Esophagus muscularis mucosa (tissue), 4 donors: ENCODE measurements around the gene BBS5. TPM values are rescaled to one million over a fixed set of nuclear protein-coding genes. Genes with fewer than 3 reads are reported as not detected.

Experiments
- DNase-seq: peaks from one replicate; pipeline ENCODE4 v3.0.0-alpha.2; 2017; ENCODE audit errors: extremely low spot score
- H3K27ac ChIP-seq, 4 donors: fragments of 200-600 bp; sonication (generic); replicated peaks in 1 of 4; 1 replicate in 3 of 4; 2 replicates in 1 of 4; pipeline ENCODE4 v1.5.1; 2016 to 2019; ENCODE audit warnings: mild to moderate bottlenecking in 1 of 4
- H3K27me3 ChIP-seq, 4 donors: fragments of 200-600 bp; sonication (generic); one replicate each; pipeline versions ENCODE4 v1.5.1 to v1.6.0; 2016 to 2019
- H3K36me3 ChIP-seq, 4 donors: fragments of 200-600 bp; sonication (generic); one replicate each; pipeline ENCODE4 v1.5.1; 2016 to 2019
- H3K4me1 ChIP-seq, 4 donors: fragments of 200-600 bp; sonication (generic); one replicate each; pipeline ENCODE4 v1.5.1; 2016 to 2019
- H3K4me3 ChIP-seq, 4 donors: fragments of 200-600 bp; sonication (generic); 1 replicate in 2 of 4; 2 replicates in 2 of 4; pipeline ENCODE4 v1.5.1; 2016 to 2019; ENCODE audit warnings: mild to moderate bottlenecking in 4 of 4, moderate library complexity in 1 of 4
- H3K9me3 ChIP-seq, 4 donors: fragments of 200-600 bp; sonication (generic); 1 replicate in 3 of 4; 2 replicates in 1 of 4; pipeline ENCODE4 v1.5.1; 2016 to 2019
- EP300 ChIP-seq: sonication (generic); formaldehyde crosslinking; IDR thresholded peaks from one replicate; pipeline ENCODE4 v1.6.1; 2017; ENCODE audit warnings: antibody characterized with exemption
- POLR2A ChIP-seq: fragments of 450-650 bp; IDR thresholded peaks from one replicate; pipeline ENCODE4 v1.6.1; 2017; ENCODE audit warnings: antibody characterized with exemption, moderate library complexity, mild to moderate bottlenecking, low read depth
- POLR2AphosphoS5 ChIP-seq, 2 donors: sonication (generic); formaldehyde crosslinking; IDR thresholded peaks; one replicate each; pipeline ENCODE4 v1.6.1; 2017; ENCODE audit warnings: antibody characterized with exemption in 2 of 2
- WGBS: methylation state at CpG from one replicate; pipeline ENCODE4 v1.1.5; 2018; 5-methylcytosine and 5-hydroxymethylcytosine counted together
- intact Hi-C: fragments of 100-400 bp; cut with DNase I; formaldehyde crosslinking; loops from one replicate; pipeline ENCODE4 v1.15.1; 2023
- total RNA-seq, 4 donors: library from RNA; depleted of rRNA; stranded (reverse); fragments of >200 nt; gene quantifications; one replicate each; pipeline versions ENCODE4 v1.1.0 to v1.2.1, GENCODE V29; 2016
- TF ChIP-seq, protein P1 (sequence below), 3 experiments: fragments of 200-600 bp in 2 of 3; fragments of 450-650 bp in 1 of 3; sonication (generic) in 2 of 3; IDR thresholded peaks; one replicate each; pipeline ENCODE4 v1.5.1; 2017 to 2019; ENCODE audit warnings: antibody characterized with exemption in 3 of 3, mild to moderate bottlenecking in 2 of 3, moderate library complexity in 1 of 3

The BBS5 gene
- total RNA-seq, 4 donors from 2014 or later, result 6.6 to 11.2 (median 7.9) TPM

DNA sequence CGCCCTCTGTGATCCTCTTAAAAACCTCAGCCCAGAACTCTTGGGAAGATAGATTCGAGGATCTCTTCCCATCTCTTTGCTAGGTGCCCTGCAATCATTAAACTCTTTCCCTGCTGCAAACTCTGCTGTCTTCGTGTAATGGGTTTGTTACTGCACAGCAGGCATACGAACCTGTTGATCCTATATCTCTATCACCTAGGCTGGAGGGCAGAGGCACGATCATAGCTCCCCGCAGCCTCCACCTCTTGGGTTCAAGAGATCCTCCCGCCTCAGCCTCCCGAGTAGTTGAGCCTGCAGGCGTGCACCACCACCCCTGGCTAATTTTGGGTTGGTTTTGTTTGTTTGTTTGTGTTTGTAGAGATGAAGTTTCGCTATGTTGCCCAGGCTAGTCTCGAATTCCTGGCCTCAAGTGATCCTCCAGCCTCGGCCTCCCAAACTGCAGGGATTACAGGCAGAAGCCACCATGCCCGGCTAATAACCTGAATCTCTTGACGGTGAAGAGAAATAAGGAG is 493 bp upstream of the BBS5 start:
- peak overlapping the region; percentile 78 to 85 (median 81) for H3K27ac ChIP-seq
- H3K4me3 ChIP-seq, result peak overlapping the region; percentile 67 to 81 (median 74)
- WGBS, result 68% methylated on average over 13 of the region's 14 CpGs
- no peak for TF ChIP-seq POLR2AphosphoS5 (IDR thresholded peaks at IDR 0.05)
- TF ChIP-seq POLR2A, result no peak
- peaks cover 0 to 29% (median 16%) of the 10 kb centered on the region in 4 donors for H3K4me1 ChIP-seq
- no peak for DNase-seq
- intact Hi-C loops, result no loop called here
- H3K27me3 ChIP-seq, result no peaks in the 10 kb centered on the region
- H3K9me3 ChIP-seq, result no peaks in the 10 kb centered on the region
- H3K36me3 ChIP-seq, result peaks cover 0 to 19% (median 13%) of the 10 kb centered on the region in 4 donors

DNA sequence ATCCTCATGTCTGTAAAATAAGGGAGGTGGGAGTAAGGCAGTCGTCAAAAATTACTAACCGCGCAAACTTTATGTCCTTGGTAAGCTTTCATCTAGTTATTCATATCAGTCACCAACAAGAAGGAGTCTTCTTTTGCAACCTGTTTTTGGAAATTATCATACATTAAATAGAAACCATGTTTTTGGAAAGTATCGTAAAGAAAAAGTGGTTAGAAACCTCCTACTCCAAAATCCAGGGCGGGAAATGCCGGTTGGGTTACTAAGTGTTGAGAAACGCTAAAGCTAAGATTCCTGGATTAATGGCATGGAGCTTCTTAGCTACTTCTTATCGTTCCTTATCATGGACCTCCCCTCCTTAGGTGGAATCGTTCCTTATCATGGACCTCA is 778 bp downstream of the BBS5 start:
- TF ChIP-seq, protein P1, sequence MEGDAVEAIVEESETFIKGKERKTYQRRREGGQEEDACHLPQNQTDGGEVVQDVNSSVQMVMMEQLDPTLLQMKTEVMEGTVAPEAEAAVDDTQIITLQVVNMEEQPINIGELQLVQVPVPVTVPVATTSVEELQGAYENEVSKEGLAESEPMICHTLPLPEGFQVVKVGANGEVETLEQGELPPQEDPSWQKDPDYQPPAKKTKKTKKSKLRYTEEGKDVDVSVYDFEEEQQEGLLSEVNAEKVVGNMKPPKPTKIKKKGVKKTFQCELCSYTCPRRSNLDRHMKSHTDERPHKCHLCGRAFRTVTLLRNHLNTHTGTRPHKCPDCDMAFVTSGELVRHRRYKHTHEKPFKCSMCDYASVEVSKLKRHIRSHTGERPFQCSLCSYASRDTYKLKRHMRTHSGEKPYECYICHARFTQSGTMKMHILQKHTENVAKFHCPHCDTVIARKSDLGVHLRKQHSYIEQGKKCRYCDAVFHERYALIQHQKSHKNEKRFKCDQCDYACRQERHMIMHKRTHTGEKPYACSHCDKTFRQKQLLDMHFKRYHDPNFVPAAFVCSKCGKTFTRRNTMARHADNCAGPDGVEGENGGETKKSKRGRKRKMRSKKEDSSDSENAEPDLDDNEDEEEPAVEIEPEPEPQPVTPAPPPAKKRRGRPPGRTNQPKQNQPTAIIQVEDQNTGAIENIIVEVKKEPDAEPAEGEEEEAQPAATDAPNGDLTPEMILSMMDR (IDR thresholded peaks at IDR 0.05), result no peak
- TF ChIP-seq POLR2A, result no peak
- no peak for TF ChIP-seq EP300
- TF ChIP-seq POLR2AphosphoS5 (IDR thresholded peaks at IDR 0.05), result no peak
- intact Hi-C loops, result no loop called here
- peaks cover 0 to 29% (median 16%) of the 10 kb centered on the region in 4 donors for H3K4me1 ChIP-seq
- peaks cover 0 to 32% (median 19%) of the 10 kb centered on the region in 4 donors for H3K36me3 ChIP-seq
- 44% methylated on average over 9 of the region's 9 CpGs for WGBS
- DNase-seq, result no peak
- H3K9me3 ChIP-seq, result no peaks in the 10 kb centered on the region
- H3K27me3 ChIP-seq, result no peaks in the 10 kb centered on the region
- peak overlapping the region; percentile 67 to 81 (median 74) for H3K4me3 ChIP-seq
- H3K27ac ChIP-seq, result peak overlapping the region; percentile 78 to 85 (median 81)

DNA sequence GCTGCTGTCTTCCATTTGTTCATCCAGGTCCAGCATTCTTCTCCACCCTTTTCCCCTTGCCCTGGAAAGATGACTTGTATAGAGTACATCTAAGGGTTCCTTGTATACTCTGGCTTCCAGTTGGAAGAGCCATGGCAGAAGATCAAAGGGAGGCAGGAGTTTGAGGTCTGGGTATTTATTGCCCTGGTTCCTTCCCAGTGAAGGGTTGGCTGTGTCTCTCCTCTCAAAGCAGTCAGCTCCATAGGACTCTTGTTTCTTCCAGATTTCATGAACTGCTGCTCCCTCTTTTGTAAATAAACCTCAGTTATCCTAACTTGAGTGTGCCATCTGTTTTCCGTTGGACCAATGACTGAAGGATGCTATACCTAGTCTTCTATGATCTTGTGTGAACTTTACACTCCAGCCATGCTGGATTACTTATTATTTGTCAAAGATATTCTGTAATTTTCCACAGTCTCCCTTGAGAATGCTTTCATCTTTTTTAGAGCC is 6.4 kb downstream of the BBS5 start:
- TF ChIP-seq, protein P1 (IDR thresholded peaks at IDR 0.05), result no peak
- no peak for TF ChIP-seq POLR2A
- TF ChIP-seq EP300, result no peak
- peaks cover 5 to 72% (median 37%) of the 10 kb centered on the region in 4 donors for H3K36me3 ChIP-seq

DNA sequence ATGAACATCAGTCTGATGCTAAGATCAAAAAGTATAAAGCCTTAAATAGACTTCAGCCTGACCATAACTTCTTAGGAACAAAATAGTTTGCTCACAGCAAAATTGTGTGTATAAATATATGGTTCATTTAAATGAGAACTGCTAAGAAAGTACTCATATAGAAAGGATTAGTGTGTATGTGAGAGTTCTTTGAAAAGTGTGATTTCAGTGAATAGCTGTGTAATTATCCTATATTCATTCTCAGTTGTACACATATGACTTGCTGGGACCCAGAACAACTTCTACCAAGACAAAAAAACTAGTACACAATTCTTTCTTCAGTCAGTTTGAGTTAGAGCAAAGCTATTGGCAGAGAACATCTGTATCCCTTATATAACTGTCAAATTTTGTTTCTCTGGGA is 7.2 kb downstream of the BBS5 start:
- intact Hi-C loops, result no loop called here
- Histone ChIP-seq H3K4me1 (peaks cover 0 to 4% (median 0%) of the 10 kb centered on the region in 4 donors), H3K9me3 (no peaks in the 10 kb centered on the region), H3K36me3 (peaks cover 5 to 73% (median 38%) of the 10 kb centered on the region in 4 donors), H3K27me3 (no peaks in the 10 kb centered on the region), H3K27ac (no peak overlapping the region), H3K4me3 (no peak overlapping the region)
- DNase-seq, result no peak
- TF ChIP-seq EP300, result no peak
- TF ChIP-seq POLR2AphosphoS5 (IDR thresholded peaks at IDR 0.05), result no peak
- TF ChIP-seq, protein P1 (IDR thresholded peaks at IDR 0.05), result no peak
- no peak for TF ChIP-seq POLR2A

More for the DNA sequence above, 6.4 kb downstream of the BBS5 start:
- H3K27ac ChIP-seq, result no peak overlapping the region
- H3K4me3 ChIP-seq, result no peak overlapping the region
- no peaks in the 10 kb centered on the region for H3K27me3 ChIP-seq
- no peak for DNase-seq
- intact Hi-C loops, result no loop called here
- H3K4me1 ChIP-seq, result peaks cover 0 to 12% (median 3%) of the 10 kb centered on the region in 4 donors
- 81% methylated on average over 1 of the region's 1 CpG for WGBS
- H3K9me3 ChIP-seq, result no peaks in the 10 kb centered on the region

DNA sequence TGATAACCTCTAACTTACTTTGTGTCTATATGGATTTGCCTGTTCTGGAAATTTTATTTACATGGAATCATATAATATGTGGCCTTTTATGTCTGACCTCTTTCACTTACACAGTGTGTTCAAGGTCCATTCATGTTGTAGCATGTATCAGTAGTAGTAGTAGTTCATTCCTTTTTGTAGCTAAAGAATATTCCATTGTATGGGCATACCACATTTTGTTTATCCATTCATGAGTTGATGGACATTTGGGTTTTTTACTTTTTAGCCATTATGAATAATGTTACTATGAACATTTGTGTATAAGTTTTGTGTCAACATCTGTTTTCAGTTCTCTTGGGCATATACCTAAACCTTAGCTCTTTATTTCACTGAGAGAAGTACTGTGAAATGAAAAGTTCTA is 11.5 kb downstream of the BBS5 start:
- TF ChIP-seq POLR2AphosphoS5 (IDR thresholded peaks at IDR 0.05), result no peak

DNA sequence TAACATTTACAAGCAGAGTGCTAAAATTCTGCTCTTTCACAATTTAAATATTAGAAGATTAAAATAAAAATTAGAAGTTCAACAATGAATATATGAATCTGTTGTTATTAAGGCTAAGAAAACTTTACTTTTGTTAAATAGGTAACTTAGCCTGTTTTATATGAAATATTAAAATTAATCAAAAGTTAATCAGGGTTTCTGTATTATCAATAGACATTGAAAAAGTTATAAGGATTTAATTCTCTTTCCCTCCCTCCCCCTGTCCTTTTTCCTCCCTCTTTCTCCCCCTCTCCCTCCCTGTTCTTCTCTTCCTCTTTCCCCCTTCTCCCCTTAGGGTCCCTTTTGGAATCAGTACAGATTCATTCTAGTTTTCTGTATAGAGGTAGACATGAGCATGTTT is 12.1 kb downstream of the BBS5 start:
- no peaks in the 10 kb centered on the region for H3K9me3 ChIP-seq
- no peak overlapping the region for H3K4me3 ChIP-seq
- no peaks in the 10 kb centered on the region for H3K4me1 ChIP-seq
- intact Hi-C loops, result no loop called here
- peaks cover 11 to 65% (median 21%) of the 10 kb centered on the region in 4 donors for H3K36me3 ChIP-seq
- DNase-seq, result no peak
- no peak overlapping the region for H3K27ac ChIP-seq
- TF ChIP-seq POLR2A, result no peak
- TF ChIP-seq EP300, result no peak
- TF ChIP-seq, protein P1 (IDR thresholded peaks at IDR 0.05), result no peak
- no peak for TF ChIP-seq POLR2AphosphoS5 (IDR thresholded peaks at IDR 0.05)
- H3K27me3 ChIP-seq, result no peaks in the 10 kb centered on the region

More for the DNA sequence above, 11.5 kb downstream of the BBS5 start:
- Histone ChIP-seq H3K36me3 (peaks cover 11 to 63% (median 22%) of the 10 kb centered on the region in 4 donors), H3K27ac (no peak overlapping the region), H3K9me3 (no peaks in the 10 kb centered on the region), H3K4me1 (no peaks in the 10 kb centered on the region), H3K27me3 (no peaks in the 10 kb centered on the region), H3K4me3 (no peak overlapping the region)
- DNase-seq, result no peak
- intact Hi-C loops, result no loop called here
